GM19395 (cell line): ENCODE data around the gene FOXRED2.
"Not testable (repeated sequence)": the region's sequence is repeated elsewhere in the genome, so short reads cannot be mapped to it uniquely, and the experiment has no call there.

ENCODE experiments used
- ATAC-seq: cut with Tn5 transposase; IDR thresholded peaks from one replicate; pipeline ENCODE4 v1.9.1; 2021; ENCODE audit warnings: mild to moderate bottlenecking, moderate library complexity; ENCODE audit not compliant: unreplicated experiment

Gene FOXRED2

GRCh38 chr22:36506637-36507517, at the start of gene FOXRED2:
FOXRED2 (minus strand) TSS chr22:36507040; CDS start chr22:36506422, 618 bp downstream.
- ATAC-seq: peak; percentile 68

GRCh38 chr22:36554098-36554497, 47.3 kb upstream of the FOXRED2 start:
- no peak for ATAC-seq

DNA sequence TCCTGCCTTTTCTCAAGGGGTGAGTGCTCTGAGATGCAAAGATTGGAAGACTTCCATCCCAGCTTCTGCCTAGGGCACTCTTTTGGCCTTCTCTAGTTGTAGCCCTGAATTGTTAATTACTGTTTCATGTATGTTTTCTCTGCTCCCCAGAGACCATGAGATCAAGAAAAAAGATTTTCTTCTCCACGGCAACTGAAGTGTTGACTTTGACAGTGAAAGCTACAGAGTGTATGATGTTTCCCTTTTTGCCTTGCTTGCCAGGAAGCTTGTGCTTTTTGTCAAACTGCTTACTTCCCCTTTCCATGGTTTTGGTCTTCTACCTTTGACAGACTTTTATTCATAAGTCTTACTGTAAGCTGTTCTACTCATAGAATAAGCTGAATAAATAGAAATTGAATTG, 45.4 kb upstream of the FOXRED2 start:
- no peak for ATAC-seq

GRCh38 chr22:36550701-36551495, 44.1 kb upstream of the FOXRED2 start:
- no peak for ATAC-seq

DNA sequence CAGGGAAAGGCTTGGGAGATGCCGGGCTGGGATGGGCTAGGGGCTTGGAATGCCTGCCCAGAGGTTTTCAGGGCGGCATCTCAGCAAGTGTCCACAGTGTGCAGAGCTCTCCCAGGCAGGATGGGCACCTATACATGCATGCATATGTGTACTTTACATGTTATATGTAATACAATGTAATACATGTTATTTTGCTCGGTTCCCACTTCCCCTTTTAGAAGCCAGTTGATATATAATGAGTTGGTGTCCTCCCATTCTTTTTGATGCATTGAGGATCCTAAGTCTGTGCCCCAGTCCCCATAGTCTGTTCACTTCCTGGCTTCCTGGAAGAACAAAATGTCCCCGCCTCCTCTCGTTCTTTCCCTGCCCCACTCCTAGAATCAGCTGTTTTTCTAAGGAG, 42.2 kb upstream of the FOXRED2 start:
- ATAC-seq: no peak

DNA sequence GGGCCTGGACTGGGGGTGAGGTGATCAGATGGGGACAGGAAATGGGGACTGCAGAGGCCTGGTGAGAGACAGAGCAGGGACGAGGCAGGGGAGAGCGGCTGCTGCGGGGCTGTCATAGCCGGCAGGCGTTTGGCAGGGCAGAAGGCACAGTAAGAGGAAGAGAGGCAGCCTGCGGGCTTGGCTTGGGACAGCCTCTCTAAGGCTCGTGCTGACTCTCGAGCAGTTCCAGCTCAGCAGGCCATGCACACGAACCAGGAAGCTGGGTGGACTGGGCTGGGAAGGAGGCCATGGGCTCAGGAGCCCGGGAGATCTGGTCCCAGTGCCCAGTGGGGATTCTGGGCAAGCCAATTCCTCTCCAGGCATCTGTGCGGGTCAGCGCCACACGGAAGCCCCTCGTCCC, 41.8 kb upstream of the FOXRED2 start:
- no peak for ATAC-seq

DNA sequence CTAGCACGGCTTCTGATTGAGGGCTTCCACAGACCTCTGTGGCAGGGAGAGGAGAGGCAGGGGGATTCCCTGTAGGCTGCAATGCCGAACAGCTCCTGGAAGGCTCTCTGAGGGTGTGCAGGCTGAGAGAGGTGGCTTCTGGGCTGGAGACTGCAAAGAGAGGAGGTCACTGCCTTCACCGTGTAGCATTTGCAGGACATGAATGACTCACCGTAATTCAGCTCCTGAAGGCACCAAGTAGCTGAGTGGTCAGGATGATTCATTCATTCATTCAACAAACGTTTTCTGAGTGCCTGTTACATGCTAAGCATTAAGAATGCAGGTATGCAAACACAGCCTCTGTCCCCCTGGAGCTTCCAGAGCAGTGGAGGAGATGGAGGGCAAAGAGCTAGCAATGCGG, 40.1 kb upstream of the FOXRED2 start:
- no peak for ATAC-seq

- ATAC-seq: no peak
These were observed 39.4 kb upstream of the FOXRED2 start for GRCh38 chr22:36546092-36546804.

GRCh38 chr22:36544107-36544620, 37.3 kb upstream of the FOXRED2 start:
- ATAC-seq: no peak

DNA sequence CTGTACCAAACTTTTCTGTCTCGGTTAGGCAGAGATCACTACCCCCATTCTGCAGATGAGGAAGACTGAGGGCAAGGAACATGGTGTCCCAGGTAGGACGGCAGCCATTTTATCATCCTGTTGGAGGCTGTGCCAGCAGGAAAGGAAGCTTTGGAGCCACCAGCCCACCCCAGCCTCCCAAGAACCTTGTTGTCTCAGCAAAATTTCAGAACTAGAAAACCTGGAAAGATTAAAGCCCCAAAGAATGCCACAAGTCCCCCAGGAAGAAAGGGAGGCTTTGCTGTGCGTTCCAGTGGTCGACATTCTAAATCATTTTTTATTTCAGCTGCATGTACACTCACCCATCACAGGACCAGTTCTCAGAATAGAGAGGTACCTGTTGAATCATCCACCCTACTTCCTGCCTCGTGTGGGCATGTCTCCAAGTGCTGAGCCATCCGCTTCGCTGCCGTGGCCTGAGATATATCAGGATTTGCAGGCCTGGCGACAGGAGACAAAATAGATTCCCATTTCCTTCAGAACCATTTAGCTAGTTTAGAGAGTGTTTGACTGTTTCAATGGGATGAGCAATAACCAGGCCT, 35.1 kb upstream of the FOXRED2 start:
- ATAC-seq: no peak

- ATAC-seq: no peak
These were observed 34.2 kb upstream of the FOXRED2 start for GRCh38 chr22:36540867-36541642.

DNA sequence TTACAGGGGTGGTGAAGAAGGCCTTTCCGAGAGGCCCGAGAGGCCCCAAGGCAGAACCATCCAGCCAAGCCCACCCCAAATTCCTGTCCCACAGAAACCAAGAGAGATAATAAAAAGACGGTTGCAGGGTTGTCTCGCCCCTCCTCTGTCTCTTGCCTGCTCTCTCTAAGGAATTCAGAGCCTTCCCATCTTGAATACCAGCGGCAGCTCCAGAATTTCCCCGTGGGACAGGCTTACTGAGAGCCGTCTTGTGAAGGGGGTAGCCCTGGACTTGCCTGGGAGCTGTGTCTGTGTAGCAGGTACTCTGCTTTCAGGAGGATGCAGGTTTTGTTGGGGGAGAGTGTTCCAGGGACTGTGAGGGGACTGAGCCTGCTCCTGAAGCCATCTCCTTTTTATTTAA, 31.7 kb upstream of the FOXRED2 start:
- no peak for ATAC-seq

- ATAC-seq: no peak
These were observed 29.9 kb upstream of the FOXRED2 start for GRCh38 chr22:36536717-36537116.

DNA sequence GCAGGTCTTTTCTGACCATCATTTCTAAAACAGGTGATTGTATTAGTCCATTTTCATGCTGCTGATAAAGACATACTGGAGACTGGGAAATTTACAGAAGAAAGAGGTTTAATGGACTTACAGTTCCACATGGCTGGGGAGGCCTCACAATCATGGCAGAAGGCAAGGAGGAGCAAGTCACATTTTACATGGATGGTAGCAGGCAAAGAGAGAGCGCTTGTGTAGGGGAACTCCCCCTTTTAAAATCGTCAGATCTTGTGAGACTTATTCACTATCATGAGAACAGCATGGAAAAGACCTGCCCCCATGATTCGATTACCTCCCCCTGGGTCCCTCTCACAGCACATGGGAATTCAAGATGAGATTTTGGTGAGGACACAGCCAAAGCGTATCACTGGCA, 26.5 kb upstream of the FOXRED2 start:
- not testable (repeated sequence) for ATAC-seq

DNA sequence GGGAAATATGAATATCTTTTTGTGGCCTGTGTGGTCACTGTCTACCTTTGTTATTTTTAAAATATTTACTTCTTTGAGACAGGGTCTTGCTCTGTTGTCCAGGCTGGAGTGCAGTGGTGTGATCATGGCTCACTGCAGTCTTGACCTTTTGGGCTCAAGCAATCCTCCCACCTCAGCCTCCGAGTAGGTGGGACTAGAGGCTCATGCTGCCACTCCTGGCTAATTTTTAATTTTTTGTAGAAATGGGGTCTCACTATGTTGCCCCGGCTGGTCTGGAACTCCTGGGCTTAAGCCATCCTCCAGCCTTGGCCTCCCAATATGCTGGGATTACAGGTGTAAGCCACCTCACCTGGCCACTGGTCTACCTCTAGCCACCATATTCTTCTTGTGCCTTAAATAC, 25.6 kb upstream of the FOXRED2 start:
- ATAC-seq: no peak

- peak; percentile 93 for ATAC-seq
These were observed 22.2 kb upstream of the FOXRED2 start, which contains the start of gene EIF3D for GRCh38 chr22:36528795-36529751. EIF3D (minus strand) TSS chr22:36529166; CDS start chr22:36526121, 3,045 bp downstream.

DNA sequence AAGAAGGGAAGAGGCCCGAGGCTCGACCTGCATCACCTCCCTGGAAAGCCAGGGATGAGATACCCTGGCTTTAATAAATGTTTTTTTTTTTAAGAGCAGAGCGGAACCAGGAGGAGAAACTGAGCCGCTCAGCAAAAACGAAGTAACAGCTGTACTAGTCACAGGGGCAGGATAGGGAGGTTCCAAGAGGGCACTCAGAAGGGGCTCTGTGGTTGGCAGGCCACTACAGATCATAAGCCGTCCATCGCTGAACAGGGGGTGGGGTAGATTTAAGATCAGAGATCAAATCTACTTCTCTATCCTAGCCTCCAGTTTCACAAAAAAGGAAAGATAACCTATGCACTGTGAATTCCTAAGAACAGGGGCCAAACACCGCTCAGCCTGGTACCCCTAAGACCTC, 21.5 kb upstream of the FOXRED2 start:
- ATAC-seq: no peak

DNA sequence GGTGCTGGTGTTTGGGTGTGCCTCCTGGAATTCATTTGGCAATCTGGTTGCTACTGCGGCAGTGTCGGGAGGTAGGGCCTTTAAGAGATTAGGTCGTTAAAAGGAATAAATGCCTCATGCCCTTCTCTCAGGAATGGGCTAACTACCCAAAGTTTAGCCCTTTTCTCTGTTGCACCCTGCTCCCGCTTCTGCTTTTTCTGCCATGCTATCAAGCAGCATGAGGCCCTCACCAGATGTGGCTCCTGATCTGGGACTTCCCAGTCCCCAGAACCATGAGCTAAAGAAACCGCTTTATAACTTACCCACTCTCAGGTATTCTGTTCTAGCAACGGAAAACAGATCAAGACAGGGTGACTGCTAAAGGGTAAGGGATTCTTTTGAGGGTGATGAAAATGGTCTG, 15.8 kb upstream of the FOXRED2 start:
- ATAC-seq: no peak

DNA sequence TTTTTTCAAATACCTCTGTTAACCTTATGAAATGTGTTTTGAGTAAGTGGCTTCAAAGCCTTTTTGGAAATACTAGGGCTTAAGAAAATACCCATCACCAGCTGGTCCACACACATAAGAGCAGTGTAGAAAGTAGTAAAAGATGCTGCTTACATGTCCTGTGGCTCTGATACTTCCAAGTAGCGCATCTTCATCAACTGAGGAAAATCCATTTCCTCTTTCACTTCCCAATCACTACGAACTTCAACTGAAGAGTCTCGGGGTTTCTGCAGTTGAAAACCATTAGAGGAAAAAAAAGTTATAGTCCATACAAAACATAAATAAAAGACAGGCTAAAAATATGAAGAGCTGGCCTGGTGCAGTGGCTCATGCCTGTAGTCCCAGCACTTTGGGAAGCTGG, 13.6 kb upstream of the FOXRED2 start:
- ATAC-seq: no peak
